Tongue (tissue), 2 donors: ENCODE data around the gene NECAB2. TPM values are rescaled to one million over a fixed set of nuclear protein-coding genes. Genes with fewer than 3 reads are reported as not detected.

ENCODE experiments used
- DNase-seq: peaks from one replicate; pipeline ENCODE4 v3.0.0-alpha.2; 2015
- total RNA-seq: library from RNA; depleted of rRNA; stranded (reverse); fragments of >200 nt; gene quantifications from one replicate; pipeline ENCODE4 v1.2.3, GENCODE V29; 2014

Gene NECAB2
- total RNA-seq, 1 donor from 2014 or later: not detected

DNA sequence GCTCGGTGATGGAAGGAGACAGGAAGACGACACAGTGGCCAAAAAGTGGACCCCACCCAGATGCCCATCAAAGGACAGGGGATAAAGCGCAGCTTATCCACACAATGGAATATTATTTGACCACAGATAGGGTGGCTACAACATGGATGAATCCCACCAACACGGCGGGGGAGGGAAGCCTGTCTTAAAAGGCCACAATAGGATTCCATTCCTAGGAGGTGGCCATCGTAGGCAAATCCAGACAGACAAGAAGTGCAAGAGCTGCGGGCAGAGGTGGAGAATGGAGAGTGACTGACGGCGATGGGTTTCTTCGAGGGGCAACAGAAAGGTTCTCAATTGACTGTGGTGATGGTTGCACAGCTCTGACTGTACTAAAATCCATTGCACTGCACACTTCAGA lies 58.6 kb downstream of the NECAB2 start:
- DNase-seq: no peak

DNA sequence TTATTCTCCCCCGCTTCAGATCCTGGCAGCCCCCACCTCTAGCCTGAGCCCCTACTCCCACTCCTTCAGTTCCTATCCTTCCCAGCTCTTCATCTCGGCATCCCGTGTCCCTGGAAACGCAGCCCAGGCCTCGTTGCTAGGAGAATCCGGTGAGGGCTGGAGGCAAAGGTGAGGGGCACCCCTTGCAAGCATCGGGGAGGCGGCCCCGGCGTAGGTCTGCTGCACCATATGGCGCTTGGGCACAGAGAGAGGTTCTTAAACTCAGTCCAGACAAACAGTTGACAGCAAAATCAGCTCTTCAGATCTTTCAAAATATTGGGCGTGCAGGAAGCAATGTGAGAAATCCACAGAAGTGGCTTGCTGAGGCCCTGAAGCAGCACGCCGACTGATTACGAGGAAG lies 59.6 kb downstream of the NECAB2 start:
- no peak for DNase-seq

DNA sequence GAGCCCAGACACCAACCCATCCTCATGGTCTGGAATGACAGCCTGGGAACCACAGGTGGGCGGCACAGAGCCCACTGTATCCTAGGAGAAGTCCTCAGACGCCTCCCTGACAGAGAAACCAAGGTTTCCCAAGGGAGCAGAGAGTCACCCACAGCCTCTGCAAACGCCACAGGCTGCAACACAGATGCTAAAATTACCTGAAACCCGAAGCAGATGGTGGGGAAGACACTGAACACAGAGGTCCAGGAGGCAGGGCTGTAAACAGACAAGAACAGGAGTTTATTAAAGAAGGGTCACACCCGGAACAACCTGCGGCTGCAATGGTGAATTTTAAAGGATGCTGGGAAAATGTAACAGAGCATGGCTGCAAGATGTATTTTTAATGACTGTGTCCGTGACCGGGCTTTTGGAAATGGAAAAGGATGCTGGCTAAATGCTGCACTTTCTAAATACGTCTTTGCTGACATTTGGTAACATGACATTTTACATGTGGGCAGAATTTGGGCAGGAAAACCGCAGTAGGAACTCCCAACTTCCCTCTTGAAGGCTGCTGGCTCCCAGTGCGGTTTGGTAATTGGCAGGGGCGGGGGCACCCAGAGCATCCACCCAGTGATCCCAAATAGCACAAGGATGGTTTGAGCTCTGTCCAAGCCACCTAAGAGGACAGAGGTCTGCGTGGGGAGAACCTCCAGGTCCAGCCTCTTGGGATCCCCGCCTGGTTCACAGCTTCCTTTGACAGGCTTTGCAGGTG lies 61.4 kb downstream of the NECAB2 start:
- no peak for DNase-seq

GRCh38 chr16:84031556-84031955 lies 63.5 kb downstream of the NECAB2 start:
- no peak for DNase-seq

DNA sequence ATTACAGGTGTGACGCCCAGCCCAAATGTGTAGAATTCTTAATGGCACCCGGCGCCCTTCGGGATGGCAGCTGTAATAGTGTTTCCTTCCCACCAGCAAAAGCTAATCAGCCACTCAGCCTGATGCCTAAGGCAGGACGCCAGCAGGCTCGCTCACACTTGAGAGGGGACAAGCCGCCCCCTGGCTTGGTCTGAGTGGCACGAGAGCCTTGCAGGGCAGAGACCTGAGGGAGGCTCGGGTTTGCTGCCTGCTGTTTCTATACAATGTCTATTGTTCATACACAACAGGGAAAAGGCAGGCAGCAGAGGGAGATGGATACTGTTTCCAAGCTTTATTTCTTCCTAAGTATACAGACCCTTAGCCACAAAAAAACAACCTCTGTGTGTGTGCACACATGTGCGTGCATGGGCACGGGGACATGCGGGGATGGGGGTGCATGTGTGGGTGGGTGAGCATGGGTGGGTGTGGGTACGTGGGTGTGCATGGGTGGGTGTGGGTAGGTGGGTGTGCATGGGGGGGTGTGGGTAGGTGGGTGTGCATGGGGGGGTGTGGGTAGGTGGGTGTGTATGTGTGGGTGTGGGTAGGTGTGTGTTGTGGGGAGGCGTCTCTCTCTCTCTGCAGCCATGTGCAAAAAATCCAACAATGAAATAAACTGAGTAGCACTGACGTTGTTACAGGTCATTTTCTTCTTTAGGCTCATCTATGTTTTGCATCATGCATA lies 64.6 kb downstream of the NECAB2 start:
- DNase-seq: peak; percentile 56

GRCh38 chr16:84033251-84034195 lies 65.5 kb downstream of the NECAB2 start:
- no peak for DNase-seq

DNA sequence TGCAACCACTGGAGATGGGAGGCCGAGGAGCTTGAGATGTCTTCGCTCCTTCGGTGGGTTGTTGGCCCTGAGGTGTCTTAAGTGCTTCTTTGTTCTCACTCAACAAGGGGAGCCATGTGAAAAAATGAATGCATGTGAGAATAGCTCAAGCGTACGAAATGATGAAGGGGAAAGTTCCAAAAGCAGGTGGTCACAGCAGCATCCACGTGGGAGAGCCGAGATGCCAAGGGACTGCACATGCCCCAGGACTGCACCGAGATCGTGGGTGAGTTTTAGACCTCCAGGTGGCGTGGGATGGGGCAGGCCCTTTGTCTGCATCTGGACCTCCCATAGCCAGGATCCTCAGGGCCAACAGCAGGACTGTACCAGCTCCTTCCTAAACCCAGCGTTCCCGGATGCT lies 66.5 kb downstream of the NECAB2 start:
- DNase-seq: no peak

- DNase-seq: no peak
Observed at GRCh38 chr16:84036131-84036530, 68.1 kb downstream of the NECAB2 start.

- no peak for DNase-seq
Observed at GRCh38 chr16:84036982-84037425, 69.0 kb downstream of the NECAB2 start.

DNA sequence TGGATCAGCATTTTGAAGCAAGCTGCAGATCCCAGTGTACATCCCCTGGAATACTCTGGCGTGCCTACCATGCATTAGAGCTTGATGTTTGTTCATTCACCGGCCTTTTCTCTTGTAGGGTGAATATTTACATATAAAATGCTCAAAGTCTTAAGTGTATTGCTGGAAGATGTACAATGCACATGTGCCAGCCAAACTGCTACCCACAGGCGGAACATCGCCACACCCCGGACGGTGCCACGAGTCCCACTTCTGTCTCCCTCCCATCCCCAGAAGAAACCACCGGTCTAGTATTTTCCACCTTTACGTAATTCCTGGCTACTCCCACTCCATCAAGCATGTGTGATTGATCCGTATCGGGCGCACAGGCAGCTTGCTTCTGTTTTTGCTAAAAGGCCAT lies 70.4 kb downstream of the NECAB2 start:
- DNase-seq: no peak

DNA sequence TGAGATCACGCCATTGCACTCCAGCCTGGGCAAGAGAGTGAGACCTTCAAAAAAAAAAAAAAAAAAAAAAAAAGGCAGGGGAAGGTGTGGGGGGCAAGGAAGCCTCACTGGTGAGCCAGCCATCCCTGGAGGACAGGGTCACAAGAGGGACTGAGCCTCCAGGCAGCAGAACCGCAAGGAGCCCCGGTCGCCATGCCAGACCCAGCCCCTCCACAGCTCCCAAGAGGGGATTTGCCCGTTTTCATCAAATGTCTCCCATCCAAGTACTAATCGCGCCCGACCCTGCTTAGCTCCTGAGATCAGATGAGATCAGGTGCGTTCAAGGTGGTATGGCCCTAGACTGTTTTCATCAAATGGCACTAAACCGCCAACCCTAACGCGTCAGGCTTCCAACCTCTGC lies 71.7 kb downstream of the NECAB2 start:
- no peak for DNase-seq

GRCh38 chr16:84040226-84040822 lies 72.3 kb downstream of the NECAB2 start:
- DNase-seq: peak; percentile 69

DNA sequence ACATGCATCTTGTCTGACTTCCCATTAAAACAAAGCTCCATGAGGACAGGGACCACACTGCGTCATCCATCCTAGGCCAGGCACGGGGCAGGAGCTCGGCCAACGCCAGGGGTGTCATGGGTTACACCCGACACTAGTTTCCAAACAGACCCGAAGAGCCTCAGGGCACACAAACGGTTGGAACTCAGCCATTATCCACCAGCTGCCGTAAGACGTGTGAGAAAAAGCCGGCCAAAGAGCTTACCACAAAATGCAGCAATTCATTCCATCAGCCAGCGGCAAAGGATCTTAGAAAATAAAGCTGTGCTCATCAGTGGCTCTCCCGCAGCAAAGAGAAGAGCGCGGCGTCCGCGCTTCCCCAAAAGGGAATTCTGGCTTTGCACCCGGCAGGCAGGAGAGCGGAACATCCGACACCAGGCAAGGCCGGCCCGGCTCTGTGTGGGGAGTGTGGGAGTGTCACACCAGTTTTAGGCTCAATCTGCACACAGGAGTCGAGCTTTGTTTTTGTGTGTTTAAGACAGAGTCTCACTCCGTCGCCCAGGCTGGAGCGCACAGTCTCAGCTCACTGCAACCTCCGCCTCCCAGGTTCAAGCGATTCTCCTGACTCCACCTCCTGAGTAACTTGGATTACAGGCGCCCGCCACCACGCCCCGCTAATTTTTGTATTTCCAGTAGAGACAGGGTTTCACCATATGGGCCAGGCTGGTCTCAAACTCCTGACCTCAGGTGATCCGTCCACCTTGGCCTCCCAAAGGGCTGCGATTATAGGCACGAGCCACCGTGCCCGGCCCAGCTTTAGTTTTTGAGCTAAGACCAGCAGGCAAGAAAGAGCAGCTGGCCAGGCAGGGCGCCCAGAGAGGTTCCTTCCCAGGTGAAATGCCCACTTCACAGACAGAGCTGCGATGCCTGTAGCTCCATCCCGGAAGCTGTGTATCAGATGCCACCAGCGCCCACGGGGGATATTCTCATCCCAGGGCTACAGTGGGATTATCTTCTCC lies 73.1 kb downstream of the NECAB2 start:
- DNase-seq: peak; percentile 94

DNA sequence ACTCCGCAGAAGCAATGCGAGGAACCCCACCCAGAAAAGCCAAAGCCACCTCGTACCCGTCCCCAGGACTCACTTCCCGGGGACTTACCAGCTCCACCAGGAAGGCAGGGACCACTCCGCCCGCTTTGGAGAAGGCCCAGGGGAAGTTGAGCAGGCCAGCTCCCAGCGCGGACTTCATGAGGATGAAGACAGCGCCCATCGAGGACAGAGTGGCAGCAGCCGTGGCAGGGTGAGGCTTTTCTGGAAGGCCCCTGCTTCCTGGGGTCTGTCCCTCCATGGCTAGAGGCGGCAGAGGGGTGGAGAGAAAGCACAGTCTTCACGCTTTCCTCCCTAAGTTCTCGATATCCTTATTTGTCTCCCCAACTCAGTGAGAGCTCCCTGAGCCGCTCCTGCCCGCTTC lies 73.8 kb downstream of the NECAB2 start:
- DNase-seq: no peak

- no peak for DNase-seq
Observed at GRCh38 chr16:84042308-84042878, 74.3 kb downstream of the NECAB2 start, which contains the start of gene SLC38A8. TSS of gene SLC38A8 (minus strand) at chr16:84042795. CDS start at chr16:84042157, 638 bp downstream.

GRCh38 chr16:84042879-84043485 lies 74.9 kb downstream of the NECAB2 start:
- DNase-seq: no peak

- no peak for DNase-seq
Observed at GRCh38 chr16:84043486-84044117, 75.6 kb downstream of the NECAB2 start.

GRCh38 chr16:84044118-84044488 lies 76.1 kb downstream of the NECAB2 start:
- no peak for DNase-seq

DNA sequence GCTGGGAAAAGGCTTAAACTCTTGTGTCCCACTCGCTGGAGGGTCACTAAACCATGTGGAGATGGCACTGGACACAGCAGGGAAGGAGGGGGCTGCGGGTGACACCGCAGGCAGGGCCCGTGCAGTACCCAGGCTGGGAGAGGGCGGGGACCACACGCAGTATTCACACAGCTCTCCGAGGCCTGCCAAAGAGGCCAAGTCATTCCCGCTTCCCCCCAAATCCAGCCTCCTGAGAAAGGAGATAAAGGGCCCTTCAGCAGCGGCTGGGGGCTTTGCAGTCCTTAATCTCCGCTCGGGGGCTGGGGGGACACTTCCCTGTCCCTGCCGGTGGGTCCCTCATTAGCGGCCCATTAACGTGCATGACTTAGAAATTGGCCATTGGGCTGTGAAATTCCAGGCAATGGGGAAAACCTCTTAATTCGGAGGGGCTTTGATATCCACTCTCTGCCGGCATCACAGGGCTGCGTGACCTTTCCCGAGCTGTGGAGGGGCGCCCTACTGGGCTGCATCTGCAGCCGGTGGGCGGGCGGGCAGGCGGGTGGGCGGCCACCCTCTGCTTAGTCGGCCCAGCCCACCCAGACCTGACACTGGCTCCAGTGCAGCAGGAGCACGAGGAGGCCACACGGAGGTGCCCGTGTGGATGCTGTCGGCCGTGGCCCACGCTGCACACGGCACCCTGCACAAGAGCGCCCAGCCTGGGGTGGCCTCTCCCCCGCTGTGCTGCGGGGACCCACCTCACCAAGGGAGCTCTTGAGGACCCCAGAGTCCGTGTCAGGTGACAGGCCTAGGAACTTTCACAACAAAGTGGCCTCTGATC lies 77.2 kb downstream of the NECAB2 start:
- DNase-seq: no peak
